GM21619 (cell line): ENCODE data around the gene PHF3.

Experiments used
- ATAC-seq: cut with Tn5 transposase; IDR thresholded peaks from one replicate; pipeline ENCODE4 v1.9.1; 2021; ENCODE audit not compliant: unreplicated experiment

Gene PHF3

GRCh38 chr6:63635588-63636517, at the start of gene PHF3:
TSS of gene PHF3 (plus strand) at chr6:63635802. CDS start at chr6:63646552, 10,750 bp downstream.
- peak; percentile 86 for ATAC-seq

GRCh38 chr6:63589952-63590411, 45.6 kb upstream of the PHF3 start:
- no peak for ATAC-seq

GRCh38 chr6:63592886-63593285, 42.7 kb upstream of the PHF3 start:
- ATAC-seq: no peak

GRCh38 chr6:63597141-63598048, 38.2 kb upstream of the PHF3 start:
- no peak for ATAC-seq

GRCh38 chr6:63598049-63599036, 37.3 kb upstream of the PHF3 start:
- ATAC-seq: peak; percentile 100

- ATAC-seq: no peak
Measured at GRCh38 chr6:63599243-63599642, 36.4 kb upstream of the PHF3 start.

- no peak for ATAC-seq
Measured at GRCh38 chr6:63600136-63600535, 35.5 kb upstream of the PHF3 start.

- ATAC-seq: no peak
Measured at GRCh38 chr6:63609231-63609630, 26.4 kb upstream of the PHF3 start.

- ATAC-seq: peak; percentile 61
Measured at GRCh38 chr6:63610944-63611343, 24.7 kb upstream of the PHF3 start.

- ATAC-seq: no peak
Measured at GRCh38 chr6:63611560-63611959, 24.0 kb upstream of the PHF3 start.

- ATAC-seq: no peak
Measured at GRCh38 chr6:63615590-63615989, 20.0 kb upstream of the PHF3 start.

- no peak for ATAC-seq
Measured at GRCh38 chr6:63624091-63624490, 11.5 kb upstream of the PHF3 start.

- ATAC-seq: no peak
Measured at GRCh38 chr6:63630466-63630865, 5.1 kb upstream of the PHF3 start.

GRCh38 chr6:63634630-63635029, 972 bp upstream of the PHF3 start:
- no peak for ATAC-seq

- no peak for ATAC-seq
Measured at GRCh38 chr6:63635215-63635587, 401 bp upstream of the PHF3 start.

- ATAC-seq: peak; percentile 8
Measured at GRCh38 chr6:63636518-63637021, 968 bp downstream of the PHF3 start.

- ATAC-seq: no peak
Measured at GRCh38 chr6:63637865-63638445, 2.4 kb downstream of the PHF3 start.

- ATAC-seq: no peak
Measured at GRCh38 chr6:63640062-63640461, 4.5 kb downstream of the PHF3 start.

- no peak for ATAC-seq
Measured at GRCh38 chr6:63643862-63644261, 8.3 kb downstream of the PHF3 start.
